Gastrocnemius medialis (tissue), 4 donors: ENCODE measurements around the gene KRT15.

Source experiments
- CTCF ChIP-seq, 5 experiments: fragments of 450-650 bp in 3 of 5; fragments of 200-600 bp in 2 of 5; sonication (generic) in 2 of 5; IDR thresholded peaks in 4 of 5; conservative IDR thresholded peaks in 1 of 5; 1 replicate in 4 of 5; 2 replicates in 1 of 5; pipeline ENCODE4 v1.5.1; 2016 to 2019; ENCODE audit warnings: antibody characterized with exemption in 5 of 5, mild to moderate bottlenecking in 3 of 5, moderate library complexity in 3 of 5
- POLR2A ChIP-seq, 2 donors: fragments of 450-650 bp; IDR thresholded peaks; one replicate each; pipeline ENCODE4 v1.6.1; 2017; ENCODE audit warnings: antibody characterized with exemption in 2 of 2, mild to moderate bottlenecking in 2 of 2, moderate library complexity in 2 of 2

GRCh38 chr17:41522301-41523224 is 3.9 kb upstream of the KRT15 start:
- TF ChIP-seq CTCF (IDR thresholded peaks at IDR 0.05 in 4 of 5, conservative IDR thresholded peaks at IDR 0.05 in 1 of 5) (no peak), POLR2A (IDR thresholded peaks at IDR 0.05) (no peak)
